Measurements from ENCODE around the gene PDC.

DNA sequence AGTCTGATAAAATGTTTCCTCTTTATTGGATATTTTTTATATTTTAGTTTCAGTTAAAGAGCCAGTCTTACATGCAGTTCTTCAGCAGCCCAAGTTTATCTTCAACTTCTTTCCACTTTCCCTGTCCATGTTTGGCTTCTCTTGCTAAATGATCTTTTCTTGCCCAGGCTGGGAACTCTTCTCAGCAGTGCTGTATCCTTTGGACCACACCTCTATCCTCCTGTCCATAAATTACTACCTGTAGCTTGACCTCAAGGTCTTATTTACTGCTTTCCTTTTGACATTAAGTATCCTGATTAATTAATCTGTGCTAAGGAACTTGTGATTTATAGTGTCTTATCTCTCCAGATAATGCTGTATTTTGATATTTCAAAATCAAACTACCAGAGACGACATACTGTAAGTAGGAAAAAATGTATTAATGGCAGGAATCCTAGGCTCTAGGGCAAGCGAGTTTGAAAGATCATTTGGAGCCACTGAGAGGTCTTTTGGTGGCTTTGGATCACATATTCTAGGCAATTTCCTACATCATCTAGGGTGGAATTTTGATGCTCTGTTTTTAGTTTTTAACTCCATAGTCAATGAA lies 20.5 kb upstream of the PDC start:
- TF ChIP-seq CTCF (IDR thresholded peaks at IDR 0.05; ENCODE audit: low read length) (no peak), EZH2 (IDR thresholded peaks at IDR 0.05; ENCODE audit: borderline replicate concordance, low read length) (no peak)

Data from OCI-LY1 (cell line).